ENCODE measurements around the gene ATP2B1.
"Not testable (repeated sequence)": the region's sequence is repeated elsewhere in the genome, so short reads cannot be mapped to it uniquely, and the experiment has no call there.

The ATP2B1 gene

GRCh38 chr12:89708565-89709156 lies at the start of gene ATP2B1:
Gene ATP2B1, minus strand, starts transcription at chr12:89708838. Its CDS starts 52,952 bp downstream, at chr12:89655886.
- DNase-seq (ENCODE audit: low read depth): peak; percentile 60

GRCh38 chr12:89757987-89758386 lies 49.3 kb upstream of the ATP2B1 start:
- DNase-seq (ENCODE audit: low read depth): not testable (repeated sequence)

GRCh38 chr12:89756585-89757398 lies 48.2 kb upstream of the ATP2B1 start:
- no peak for DNase-seq (ENCODE audit: low read depth)

- no peak for DNase-seq (ENCODE audit: low read depth)
These were observed 47.6 kb upstream of the ATP2B1 start for GRCh38 chr12:89756194-89756584.

GRCh38 chr12:89753997-89754396 lies 45.4 kb upstream of the ATP2B1 start:
- DNase-seq (ENCODE audit: low read depth): no peak

- no peak for DNase-seq (ENCODE audit: low read depth)
These were observed 43.7 kb upstream of the ATP2B1 start for GRCh38 chr12:89752341-89752740.

- no peak for DNase-seq (ENCODE audit: low read depth)
These were observed 42.0 kb upstream of the ATP2B1 start for GRCh38 chr12:89750389-89751351.

GRCh38 chr12:89748791-89749190 lies 40.2 kb upstream of the ATP2B1 start:
- DNase-seq (ENCODE audit: low read depth): no peak

GRCh38 chr12:89745286-89745685 lies 36.6 kb upstream of the ATP2B1 start:
- no peak for DNase-seq (ENCODE audit: low read depth)

GRCh38 chr12:89742337-89743022 lies 33.8 kb upstream of the ATP2B1 start:
- DNase-seq (ENCODE audit: low read depth): no peak

- DNase-seq (ENCODE audit: low read depth): no peak
These were observed 32.3 kb upstream of the ATP2B1 start for GRCh38 chr12:89740943-89741342.

GRCh38 chr12:89736995-89737394 lies 28.4 kb upstream of the ATP2B1 start:
- no peak for DNase-seq (ENCODE audit: low read depth)

- no peak for DNase-seq (ENCODE audit: low read depth)
These were observed 25.1 kb upstream of the ATP2B1 start for GRCh38 chr12:89733579-89734201.

GRCh38 chr12:89732522-89732921 lies 23.9 kb upstream of the ATP2B1 start:
- DNase-seq (ENCODE audit: low read depth): no peak

- DNase-seq (ENCODE audit: low read depth): no peak
These were observed 23.0 kb upstream of the ATP2B1 start for GRCh38 chr12:89731614-89732013.

GRCh38 chr12:89731089-89731488 lies 22.5 kb upstream of the ATP2B1 start:
- no peak for DNase-seq (ENCODE audit: low read depth)

- no peak for DNase-seq (ENCODE audit: low read depth)
These were observed 21.4 kb upstream of the ATP2B1 start for GRCh38 chr12:89729946-89730459.

- no peak for DNase-seq (ENCODE audit: low read depth)
These were observed 14.6 kb upstream of the ATP2B1 start for GRCh38 chr12:89723276-89723675.

- no peak for DNase-seq (ENCODE audit: low read depth)
These were observed 12.8 kb upstream of the ATP2B1 start for GRCh38 chr12:89721291-89721987.

GRCh38 chr12:89717759-89718523 lies 9.3 kb upstream of the ATP2B1 start:
- no peak for DNase-seq (ENCODE audit: low read depth)

Measured in stimulated activated CD8-positive, alpha-beta memory T cell treated with anti-CD3 and anti-CD28 coated beads, Interleukin-15, amount 100 ng/mL, for 1 hour (primary cell).